Keratinocyte (primary cell): ENCODE data around the gene THOC5. TPM values are rescaled to one million over a fixed set of nuclear protein-coding genes. Genes with fewer than 3 reads are reported as not detected.

Experiments used
- DNase-seq: peaks from one replicate; pipeline ENCODE4 v3.0.0-alpha.2; 2011; ENCODE audit warnings: low read depth, missing footprints, low spot score
- FAIRE-seq: peaks from 2 replicates; lab custom pipeline; 2011; peaks lifted over from hg19 to GRCh38; lab: Jason Lieb, UNC
- H2AFZ ChIP-seq: 2 replicates; pipeline ENCODE4 v1.6.0; 2012; ENCODE audit warnings: low read length, control low read depth, inconsistent platforms; ENCODE audit not compliant: control insufficient read depth
- H3K27ac ChIP-seq: 2 replicates; pipeline ENCODE4 v1.5.1; 2011; ENCODE audit warnings: low read length; ENCODE audit not compliant: control insufficient read depth, insufficient read depth
- H3K27me3 ChIP-seq: 3 replicates; pipeline ENCODE4 v1.6.0; 2011; ENCODE audit warnings: low read length; ENCODE audit not compliant: control insufficient read depth, insufficient read depth; ENCODE audit errors: extremely low read depth
- H3K36me3 ChIP-seq, 2 experiments: 2 replicates in 1 of 2; 3 replicates in 1 of 2; pipeline ENCODE4 v1.5.1; 2011; ENCODE audit warnings: low read length in 2 of 2, mild to moderate bottlenecking in 1 of 2; ENCODE audit not compliant: control insufficient read depth in 2 of 2, insufficient read depth in 2 of 2; ENCODE audit errors: extremely low read depth in 1 of 2
- H3K4me1 ChIP-seq: 3 replicates; pipeline ENCODE4 v1.5.1; 2011; ENCODE audit warnings: low read length; ENCODE audit not compliant: control insufficient read depth, insufficient read depth; ENCODE audit errors: extremely low read depth
- H3K4me2 ChIP-seq: 3 replicates; pipeline ENCODE4 v1.6.0; 2011; ENCODE audit warnings: low read depth, low read length; ENCODE audit not compliant: control insufficient read depth, insufficient read depth; ENCODE audit errors: extremely low read depth
- H3K4me3 ChIP-seq, 3 experiments: fragments of 200-600 bp in 1 of 3; sonication (generic) in 1 of 3; 2 replicates in 2 of 3; 3 replicates in 1 of 3; pipeline ENCODE4 v1.5.1; 2011 to 2016; ENCODE audit warnings: low read length in 3 of 3, mild to moderate bottlenecking in 3 of 3, control low read depth in 2 of 3, inconsistent platforms in 1 of 3, low read depth in 1 of 3, mixed read lengths in 1 of 3, mixed run types in 1 of 3, moderate library complexity in 1 of 3; ENCODE audit not compliant: control insufficient read depth in 2 of 3, insufficient read depth in 2 of 3; ENCODE audit errors: extremely low read depth in 1 of 3
- H3K79me2 ChIP-seq: 2 replicates; pipeline ENCODE4 v1.6.0; 2012; ENCODE audit warnings: low read length; ENCODE audit not compliant: control insufficient read depth, insufficient read depth
- H3K9ac ChIP-seq: 3 replicates; pipeline ENCODE4 v1.6.0; 2011; ENCODE audit warnings: low read length; ENCODE audit not compliant: control insufficient read depth, insufficient read depth; ENCODE audit errors: extremely low read depth
- H3K9me1 ChIP-seq: 3 replicates; pipeline ENCODE4 v1.6.0; 2011; ENCODE audit warnings: low read length; ENCODE audit not compliant: control insufficient read depth, insufficient read depth; ENCODE audit errors: extremely low read depth
- H3K9me3 ChIP-seq: 2 replicates; pipeline ENCODE4 v1.5.1; 2012; ENCODE audit warnings: low read depth, low read length; ENCODE audit not compliant: control insufficient read depth
- H4K20me1 ChIP-seq: 3 replicates; pipeline ENCODE4 v1.6.0; 2011; ENCODE audit warnings: low read length; ENCODE audit not compliant: control insufficient read depth, insufficient read depth; ENCODE audit errors: extremely low read depth
- EZH2 ChIP-seq: IDR thresholded peaks from one replicate; pipeline ENCODE4 v1.6.1; 2012; ENCODE audit warnings: inconsistent platforms, mild to moderate bottlenecking, low read length, moderate library complexity
- dilution Hi-C: fragments of 300-500 bp; cut with MboI; formaldehyde crosslinking; loops from one replicate; pipeline ENCODE4 v1.7.0; 2020; ENCODE audit warnings: low sequenced_read_pairs; ENCODE audit not compliant: extremely low pct_ligation_motif_present
- polyA plus RNA-seq, 5 experiments: library from polyadenylated mRNA; depleted of rRNA in 3 of 5; stranded (reverse) in 3 of 5; stranded (forward) in 1 of 5; unstranded in 1 of 5; fragments of >200 nt; gene quantifications; 1 replicate in 1 of 5; 2 replicates in 3 of 5; 3 replicates in 1 of 5; pipeline versions ENCODE4 v1.2.1 to v1.2.3, GENCODE V29; 2011 to 2012; ENCODE audit warnings: missing spikeins in 2 of 5, low read depth in 1 of 5, low replicate concordance in 1 of 5
- TF ChIP-seq, protein P1 (sequence below), 3 experiments: IDR thresholded peaks in 1 of 3; conservative IDR thresholded peaks in 1 of 3; optimal IDR thresholded peaks in 1 of 3; 2 replicates in 2 of 3; 3 replicates in 1 of 3; pipeline versions ENCODE3 to v1.5.1; 2011; ENCODE audit warnings: low read length in 3 of 3, mild to moderate bottlenecking in 3 of 3, moderate library complexity in 2 of 3, control low read depth in 1 of 3, inconsistent platforms in 1 of 3; ENCODE audit not compliant: insufficient read depth in 2 of 3; ENCODE audit errors: extremely low read depth in 1 of 3

Gene THOC5
- polyA plus RNA-seq, 1 donor (not counting 4 experiments of a cell fraction or from before 2014, with no cell fraction given): 35.4 TPM

- Histone ChIP-seq H3K36me3 (no peaks in the 10 kb centered on the region), H3K4me2 (no peak overlapping the region), H3K9me1 (no peaks in the 10 kb centered on the region), H2AFZ (no peak overlapping the region), H3K4me1 (no peaks in the 10 kb centered on the region), H4K20me1 (no peaks in the 10 kb centered on the region), H3K27ac (no peak overlapping the region), H3K4me3 (no peak overlapping the region), H3K27me3 (no peaks in the 10 kb centered on the region), H3K79me2 (no peaks in the 10 kb centered on the region), H3K9ac (no peak overlapping the region), H3K9me3 (no peaks in the 10 kb centered on the region)
- DNase-seq: no peak
- dilution Hi-C loops: no loop called here
- FAIRE-seq: no peak
- TF ChIP-seq, protein P1, sequence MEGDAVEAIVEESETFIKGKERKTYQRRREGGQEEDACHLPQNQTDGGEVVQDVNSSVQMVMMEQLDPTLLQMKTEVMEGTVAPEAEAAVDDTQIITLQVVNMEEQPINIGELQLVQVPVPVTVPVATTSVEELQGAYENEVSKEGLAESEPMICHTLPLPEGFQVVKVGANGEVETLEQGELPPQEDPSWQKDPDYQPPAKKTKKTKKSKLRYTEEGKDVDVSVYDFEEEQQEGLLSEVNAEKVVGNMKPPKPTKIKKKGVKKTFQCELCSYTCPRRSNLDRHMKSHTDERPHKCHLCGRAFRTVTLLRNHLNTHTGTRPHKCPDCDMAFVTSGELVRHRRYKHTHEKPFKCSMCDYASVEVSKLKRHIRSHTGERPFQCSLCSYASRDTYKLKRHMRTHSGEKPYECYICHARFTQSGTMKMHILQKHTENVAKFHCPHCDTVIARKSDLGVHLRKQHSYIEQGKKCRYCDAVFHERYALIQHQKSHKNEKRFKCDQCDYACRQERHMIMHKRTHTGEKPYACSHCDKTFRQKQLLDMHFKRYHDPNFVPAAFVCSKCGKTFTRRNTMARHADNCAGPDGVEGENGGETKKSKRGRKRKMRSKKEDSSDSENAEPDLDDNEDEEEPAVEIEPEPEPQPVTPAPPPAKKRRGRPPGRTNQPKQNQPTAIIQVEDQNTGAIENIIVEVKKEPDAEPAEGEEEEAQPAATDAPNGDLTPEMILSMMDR (optimal IDR thresholded peaks at IDR 0.05 in 1 of 3, IDR thresholded peaks at IDR 0.05 in 1 of 3, conservative IDR thresholded peaks at IDR 0.05 in 1 of 3; ENCODE audit: extremely low read depth in 1 of 3, insufficient read depth in 2 of 3, low read length in 3 of 3): no peak
- no peak for TF ChIP-seq EZH2
These were observed 53.7 kb downstream of the THOC5 start for GRCh38 chr22:29499852-29500251.

- Histone ChIP-seq H3K9ac (no peak overlapping the region), H3K4me1 (no peaks in the 10 kb centered on the region), H3K4me3 (no peak overlapping the region), H3K27ac (no peak overlapping the region), H4K20me1 (no peaks in the 10 kb centered on the region), H3K4me2 (no peak overlapping the region), H3K27me3 (peaks cover 3% of the 10 kb centered on the region), H3K79me2 (no peaks in the 10 kb centered on the region), H3K9me1 (no peaks in the 10 kb centered on the region), H3K9me3 (no peaks in the 10 kb centered on the region), H3K36me3 (no peaks in the 10 kb centered on the region), H2AFZ (no peak overlapping the region)
- dilution Hi-C loops: no loop called here
- no peak for DNase-seq
- no peak for FAIRE-seq
- TF ChIP-seq EZH2: no peak
- TF ChIP-seq, protein P1 (optimal IDR thresholded peaks at IDR 0.05 in 1 of 3, IDR thresholded peaks at IDR 0.05 in 1 of 3, conservative IDR thresholded peaks at IDR 0.05 in 1 of 3; ENCODE audit: extremely low read depth in 1 of 3, insufficient read depth in 2 of 3, low read length in 3 of 3): no peak
These were observed 59.9 kb downstream of the THOC5 start for GRCh38 chr22:29493636-29494035.
